Activated gamma-delta T cell (primary cell): ENCODE results near the gene PALD1.

Source experiments
- DNase-seq: peaks from one replicate; lab custom pipeline; 2025; lab: John Stamatoyannopoulos, UW

Gene PALD1

DNA sequence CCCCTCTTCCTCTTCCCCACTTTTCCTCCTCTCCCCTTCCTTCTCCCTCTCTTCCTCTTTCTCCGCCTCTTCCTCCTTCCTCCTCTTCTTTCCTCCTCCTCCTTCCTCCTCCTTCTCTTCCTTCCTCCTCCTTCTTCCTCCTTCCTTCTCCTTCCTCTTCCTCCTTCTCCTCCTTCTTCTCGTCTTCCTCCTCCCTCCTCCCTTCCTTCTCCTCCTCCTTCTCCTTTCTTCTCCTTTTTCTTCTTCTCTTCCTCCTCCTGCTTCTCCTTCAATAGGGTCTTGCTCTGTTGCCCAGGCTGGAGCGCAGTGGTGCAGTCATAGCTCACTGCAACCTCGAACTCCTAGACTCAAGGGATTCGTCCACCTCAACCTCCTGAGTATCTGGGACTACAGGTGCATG lies 56.9 kb downstream of the PALD1 start:
- DNase-seq = no peak

GRCh38 chr10:70536196-70536861 lies 57.8 kb downstream of the PALD1 start:
- DNase-seq = no peak

DNA sequence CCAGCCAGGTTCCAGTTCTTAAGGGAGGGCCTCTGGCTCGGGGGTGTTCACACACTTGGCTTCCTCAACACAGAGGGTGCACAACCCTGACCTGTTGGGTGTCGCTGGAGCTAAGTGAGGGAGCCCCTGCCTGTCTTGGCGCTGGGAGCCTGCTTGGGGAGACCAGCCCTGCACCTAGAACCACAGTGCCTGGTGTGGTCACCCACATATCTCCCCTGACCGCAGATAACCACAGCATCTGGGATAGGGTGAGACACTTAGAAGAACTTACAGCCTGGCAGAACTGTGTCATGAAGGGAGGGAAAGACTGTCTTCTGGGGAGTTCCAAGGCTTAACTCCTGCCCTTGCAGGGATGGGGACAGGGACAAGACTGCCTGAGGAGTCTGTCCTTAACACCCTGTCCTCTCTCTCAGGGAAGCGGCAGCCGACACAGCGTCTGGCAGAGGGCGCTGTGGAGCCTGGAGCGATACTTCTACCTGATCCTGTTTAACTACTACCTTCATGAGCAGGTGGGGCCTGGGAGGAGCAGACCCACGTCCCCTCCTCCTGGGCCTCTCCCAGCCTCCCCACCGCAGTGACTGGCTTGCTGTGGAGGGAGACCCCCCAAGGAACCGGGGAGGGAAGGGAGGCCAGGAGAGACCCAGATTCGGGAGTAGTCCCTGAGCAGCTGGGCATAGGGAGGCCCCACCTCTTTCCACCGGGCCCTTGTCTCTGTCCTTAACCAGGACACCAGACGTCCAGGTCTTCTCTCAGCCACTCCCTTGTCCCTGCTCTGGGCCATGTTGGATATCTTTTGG lies 59.0 kb downstream of the PALD1 start:
- no peak for DNase-seq

DNA sequence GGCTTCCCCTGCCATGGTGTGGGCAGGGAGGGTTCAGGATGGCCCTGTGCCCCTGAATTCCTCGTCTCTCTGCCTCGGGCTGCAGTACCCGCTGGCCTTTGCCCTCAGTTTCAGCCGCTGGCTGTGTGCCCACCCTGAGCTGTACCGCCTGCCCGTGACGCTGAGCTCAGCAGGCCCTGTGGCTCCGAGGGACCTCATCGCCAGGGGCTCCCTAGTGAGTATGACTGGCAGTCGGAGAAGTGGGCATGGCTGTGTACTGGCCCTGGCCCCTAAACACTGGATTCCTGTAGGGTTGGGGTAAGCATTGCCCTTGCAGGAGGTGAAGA lies 59.6 kb downstream of the PALD1 start:
- DNase-seq = no peak

DNA sequence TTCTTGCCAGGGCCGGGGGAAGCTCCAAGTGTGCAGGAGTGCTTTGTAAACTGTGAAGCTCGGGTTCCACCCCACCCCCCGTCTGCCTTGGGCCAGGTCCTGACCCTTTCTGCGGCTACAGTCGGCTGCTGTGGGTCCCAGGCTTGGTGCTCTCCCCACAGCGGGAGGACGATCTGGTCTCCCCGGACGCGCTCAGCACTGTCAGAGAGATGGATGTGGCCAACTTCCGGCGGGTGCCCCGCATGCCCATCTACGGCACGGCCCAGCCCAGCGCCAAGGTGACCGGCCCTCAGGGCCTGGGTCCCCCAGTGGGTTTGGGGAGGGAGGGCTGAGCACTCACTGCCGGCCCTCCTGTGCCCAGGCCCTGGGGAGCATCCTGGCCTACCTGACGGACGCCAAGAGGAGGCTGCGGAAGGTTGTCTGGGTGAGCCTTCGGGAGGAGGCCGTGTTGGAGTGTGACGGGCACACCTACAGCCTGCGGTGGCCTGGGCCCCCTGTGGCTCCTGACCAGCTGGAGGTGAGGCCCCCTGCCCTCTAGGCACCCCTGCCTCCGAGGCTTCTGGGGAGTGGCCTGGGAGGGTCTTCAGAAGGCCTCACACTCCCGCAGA lies 60.3 kb downstream of the PALD1 start:
- no peak for DNase-seq

- DNase-seq = no peak
These were observed 60.9 kb downstream of the PALD1 start for GRCh38 chr10:70539471-70539870.

GRCh38 chr10:70540089-70540788 lies 61.7 kb downstream of the PALD1 start:
- DNase-seq = no peak

GRCh38 chr10:70540789-70541360 lies 62.3 kb downstream of the PALD1 start:
- DNase-seq = no peak

DNA sequence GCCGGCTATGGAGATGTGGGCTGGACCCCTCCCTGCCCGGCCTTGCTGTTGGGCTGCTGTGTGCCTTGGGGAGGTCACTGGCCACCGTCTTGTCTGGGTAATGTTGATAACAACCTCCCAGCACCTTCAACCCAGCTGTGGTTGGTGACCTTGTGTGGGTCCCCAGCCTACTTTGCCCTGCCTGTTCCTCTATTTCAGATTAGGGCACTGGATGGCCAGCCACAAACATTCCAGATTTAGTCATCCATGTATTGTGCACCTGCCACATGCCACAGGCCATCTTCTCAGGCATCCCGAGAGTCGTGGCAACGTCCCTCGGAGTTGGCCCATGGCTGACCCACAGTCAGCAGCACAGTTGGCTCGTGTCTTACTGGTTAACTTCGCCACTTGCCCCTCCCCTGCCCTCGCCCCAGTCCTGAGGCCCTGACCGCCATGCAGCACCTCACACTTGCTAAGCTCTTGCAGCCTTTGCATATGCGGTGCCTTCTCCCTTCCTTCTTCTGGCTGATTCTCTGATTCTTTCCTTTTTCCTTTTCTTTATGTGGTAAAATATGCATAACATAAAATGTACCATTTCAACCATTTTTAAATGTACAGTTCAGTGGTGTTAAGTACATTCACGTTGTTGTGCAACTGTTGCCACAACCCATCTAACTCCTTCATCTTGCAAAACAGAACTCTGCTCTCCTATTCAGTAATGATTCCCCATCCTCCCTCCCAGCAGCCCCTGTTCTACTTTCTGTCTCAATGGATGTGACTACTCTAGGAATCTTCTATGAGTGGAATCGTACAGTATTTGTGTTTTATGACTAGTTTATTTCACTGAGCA lies 63.4 kb downstream of the PALD1 start:
- no peak for DNase-seq

- DNase-seq = no peak
These were observed 64.0 kb downstream of the PALD1 start for GRCh38 chr10:70542565-70542938.

- DNase-seq = no peak
These were observed 65.3 kb downstream of the PALD1 start for GRCh38 chr10:70543911-70544310.

- no peak for DNase-seq
These were observed 66.1 kb downstream of the PALD1 start for GRCh38 chr10:70544431-70545340.

- DNase-seq = no peak
These were observed 68.0 kb downstream of the PALD1 start for GRCh38 chr10:70546584-70546983.

DNA sequence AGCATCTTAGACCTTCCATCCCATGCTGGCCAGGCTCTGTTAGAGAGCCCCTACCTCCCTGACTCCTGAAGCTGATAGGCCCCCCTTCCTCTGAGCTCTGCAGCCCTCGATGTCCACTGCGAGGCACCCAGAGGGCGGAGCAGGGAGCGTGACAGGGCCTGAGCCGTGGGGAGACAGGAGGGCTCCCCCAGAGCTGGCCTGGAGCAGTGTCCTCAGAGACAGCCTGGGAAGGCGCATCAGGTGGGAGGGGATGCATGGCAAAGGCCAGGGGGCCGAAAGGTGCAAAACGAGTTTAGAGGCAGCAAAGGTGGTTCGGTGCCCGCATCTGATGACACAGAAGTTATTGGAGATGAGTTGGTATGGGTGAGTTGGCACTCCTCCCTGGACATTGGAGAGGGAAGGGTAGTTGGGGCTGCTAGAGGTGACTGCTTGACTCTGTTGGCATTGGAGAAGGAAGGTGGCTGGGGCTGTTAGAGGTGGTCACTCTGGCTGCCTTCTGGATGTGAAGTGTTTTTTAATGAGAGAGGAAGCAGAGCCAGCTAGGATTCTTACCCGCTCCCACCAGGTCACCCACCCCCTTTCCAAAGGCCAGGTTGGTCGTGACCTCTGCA lies 70.9 kb downstream of the PALD1 start:
- no peak for DNase-seq

DNA sequence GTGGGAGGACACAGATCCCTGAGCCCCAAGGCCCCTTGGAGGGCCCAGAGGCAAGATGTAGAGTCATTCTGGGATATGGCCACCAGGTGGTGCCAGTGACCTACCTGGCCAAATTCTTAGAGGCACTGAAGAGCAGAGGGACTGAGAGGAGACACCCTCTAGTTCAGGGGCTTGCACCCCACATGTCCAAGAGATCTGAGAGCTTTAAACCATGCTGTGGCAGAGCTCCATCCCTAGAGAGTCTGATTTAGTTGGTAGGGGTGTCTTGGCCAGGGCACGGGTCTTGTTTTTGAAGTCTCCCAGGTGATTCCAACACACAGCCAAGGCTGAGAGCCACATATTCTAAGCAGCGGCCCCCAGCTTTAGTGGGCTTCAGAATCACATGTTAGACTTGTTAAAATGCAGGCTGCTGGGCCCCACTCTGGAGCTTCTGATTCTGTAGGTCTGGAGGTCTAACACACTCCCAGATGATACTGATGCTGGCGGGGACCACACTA lies 71.4 kb downstream of the PALD1 start:
- DNase-seq = no peak

DNA sequence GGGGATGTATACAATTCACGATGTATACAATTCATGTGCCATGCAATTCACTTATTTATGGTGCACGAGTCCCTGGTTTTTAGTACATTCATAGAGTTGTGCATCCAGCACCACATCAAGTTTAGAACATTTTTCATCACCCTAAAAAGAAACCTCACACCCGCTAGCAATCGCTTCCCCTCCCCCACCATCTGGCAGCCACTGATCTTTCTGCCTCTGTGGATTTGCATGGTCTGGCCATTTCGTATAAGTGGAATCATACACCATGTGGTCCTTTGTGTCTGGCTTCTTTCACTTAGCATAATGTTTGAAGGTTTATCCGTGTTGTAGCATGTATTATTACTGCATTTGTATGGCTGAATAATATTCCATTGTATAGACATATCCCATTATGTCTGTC lies 71.9 kb downstream of the PALD1 start:
- DNase-seq = no peak

DNA sequence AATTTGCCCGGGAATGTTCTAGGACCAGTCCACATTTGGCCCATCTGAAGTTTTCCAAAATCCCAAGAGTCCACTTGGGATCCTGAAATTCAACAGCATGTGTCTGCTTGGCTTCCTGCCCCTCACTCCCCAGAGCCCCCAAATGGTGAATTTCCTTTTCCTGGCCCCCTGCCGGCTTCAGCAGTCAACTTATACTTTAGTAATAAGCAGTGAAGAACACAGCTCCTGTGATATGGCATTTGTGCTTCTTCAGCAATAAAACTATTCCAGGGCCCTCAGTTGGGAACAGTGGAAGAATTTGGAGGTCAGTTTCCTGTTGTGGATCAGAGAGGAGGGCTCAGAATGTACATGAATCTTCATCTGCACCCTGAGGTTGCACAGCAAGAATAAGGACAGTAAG lies 72.9 kb downstream of the PALD1 start:
- DNase-seq = no peak

DNA sequence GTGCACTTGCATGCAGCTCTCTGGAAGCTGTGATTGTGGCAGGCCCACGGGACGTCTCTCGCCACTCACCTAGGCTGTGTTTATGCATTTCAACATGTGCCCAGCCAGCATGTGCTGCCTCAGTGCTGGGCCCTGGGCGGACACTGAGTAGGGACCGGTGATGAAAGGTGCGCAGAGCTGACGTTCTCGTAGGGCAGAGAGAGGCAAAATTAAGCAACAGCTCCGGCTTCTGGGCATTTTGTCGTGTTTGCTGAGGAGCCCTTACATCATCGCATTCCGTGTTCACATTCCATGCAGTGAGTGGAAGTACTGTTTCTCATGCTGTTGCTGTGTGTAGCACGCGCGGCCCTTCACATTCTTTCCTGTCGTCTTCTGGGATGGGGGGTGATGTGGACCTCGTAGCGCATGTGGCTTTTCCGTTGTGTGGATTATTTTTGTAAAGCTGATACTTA lies 73.4 kb downstream of the PALD1 start:
- no peak for DNase-seq

- no peak for DNase-seq
These were observed 74.0 kb downstream of the PALD1 start for GRCh38 chr10:70552586-70552985.

DNA sequence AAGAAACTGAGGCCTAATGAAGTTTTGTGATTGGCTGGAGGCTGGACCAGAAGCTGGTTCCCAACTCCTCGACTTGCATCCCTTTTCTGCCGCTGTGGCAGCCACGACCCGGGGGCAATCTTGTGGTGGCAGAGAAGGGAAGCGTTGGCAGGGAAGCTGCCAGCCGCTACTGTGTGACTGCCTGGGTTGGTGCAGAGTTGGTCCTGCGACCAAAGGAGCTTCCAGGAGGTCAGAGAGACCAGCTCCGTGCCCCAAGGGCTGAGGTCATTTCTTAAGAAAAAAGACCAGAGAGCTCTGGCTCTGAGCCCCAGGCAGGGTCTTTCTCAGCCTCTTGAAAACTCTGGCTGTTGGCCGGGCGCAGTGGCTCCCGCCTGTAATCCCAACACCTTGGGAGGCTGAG lies 76.8 kb downstream of the PALD1 start:
- no peak for DNase-seq
